OCI-LY1 (cell line): Measurements from ENCODE around the gene PRKCZ.
"Not testable (repeated sequence)": the region's sequence is repeated elsewhere in the genome, so short reads cannot be mapped to it uniquely, and the experiment has no call there.

Experiments used
- H2AFZ ChIP-seq: fragments of 200-600 bp; sonication (generic), shearing (Covaris generic); 2 replicates; pipeline ENCODE4 v1.6.0; 2014; ENCODE audit warnings: antibody characterized with exemption, mild to moderate bottlenecking, low read length
- H3F3A ChIP-seq: fragments of 200-600 bp; sonication (generic), shearing (Covaris generic); 2 replicates; pipeline ENCODE4 v1.6.0; 2014; ENCODE audit warnings: mild to moderate bottlenecking, antibody characterized with exemption, low read length, moderate library complexity; ENCODE audit not compliant: insufficient read depth
- H3K27ac ChIP-seq: fragments of 200-600 bp; sonication (generic); 2 replicates; pipeline ENCODE4 v1.5.1; 2014; ENCODE audit warnings: low read length, mixed run types, mild to moderate bottlenecking, low read depth; ENCODE audit not compliant: poor library complexity, severe bottlenecking
- H3K27me3 ChIP-seq: fragments of 200-600 bp; sonication (generic); 2 replicates; pipeline ENCODE4 v1.6.0; 2014; ENCODE audit warnings: antibody characterized with exemption, mild to moderate bottlenecking, low read length, moderate library complexity; ENCODE audit not compliant: insufficient read depth
- H3K36me3 ChIP-seq: fragments of 200-600 bp; sonication (generic); 2 replicates; pipeline ENCODE4 v1.6.1; 2014; ENCODE audit warnings: mild to moderate bottlenecking, antibody characterized with exemption, low read length, moderate library complexity, mixed read lengths; ENCODE audit not compliant: insufficient read depth
- H3K4me1 ChIP-seq: fragments of 200-600 bp; sonication (generic); 2 replicates; pipeline ENCODE4 v1.5.1; 2014; ENCODE audit warnings: mild to moderate bottlenecking, low read length, moderate library complexity; ENCODE audit not compliant: insufficient read depth, severe bottlenecking
- H3K4me2 ChIP-seq: fragments of 200-600 bp; sonication (generic), shearing (Covaris generic); 2 replicates; pipeline ENCODE4 v1.6.1; 2014; ENCODE audit warnings: low read length
- H3K4me3 ChIP-seq: fragments of 200-600 bp; sonication (generic); 2 replicates; pipeline ENCODE4 v1.5.1; 2014; ENCODE audit warnings: low read length, low read depth, mild to moderate bottlenecking, mixed read lengths; ENCODE audit not compliant: poor library complexity, severe bottlenecking
- H3K79me2 ChIP-seq: fragments of 200-600 bp; shearing (Covaris generic); 2 replicates; pipeline ENCODE4 v1.6.1; 2016; ENCODE audit warnings: mixed run types, low read length, mixed read lengths; ENCODE audit not compliant: insufficient read depth
- H3K9ac ChIP-seq: fragments of 200-600 bp; sonication (generic), shearing (Covaris generic); 2 replicates; pipeline ENCODE4 v1.6.1; 2014; ENCODE audit warnings: mild to moderate bottlenecking, low read length, mixed read lengths
- H3K9me2 ChIP-seq: fragments of 200-600 bp; sonication (generic), shearing (Covaris generic); 2 replicates; pipeline ENCODE4 v1.6.1; 2014; ENCODE audit warnings: low read depth, mild to moderate bottlenecking, low read length, mixed read lengths
- H3K9me3 ChIP-seq: fragments of 200-600 bp; shearing (Covaris generic); 2 replicates; pipeline ENCODE4 v1.6.1; 2014; ENCODE audit warnings: low read length, mixed read lengths
- H4K20me1 ChIP-seq: fragments of 200-600 bp; sonication (generic), shearing (Covaris generic); 2 replicates; pipeline ENCODE4 v1.6.0; 2016; ENCODE audit warnings: mild to moderate bottlenecking, low read length; ENCODE audit not compliant: insufficient read depth
- CTCF ChIP-seq: fragments of 200-600 bp; sonication (generic), shearing (Covaris generic); IDR thresholded peaks from 2 replicates; pipeline ENCODE4 v1.5.1; 2017; ENCODE audit warnings: mild to moderate bottlenecking, antibody characterized with exemption, low read length, moderate library complexity, mixed read lengths
- EZH2 ChIP-seq: fragments of 200-600 bp; sonication (generic), shearing (Covaris generic); IDR thresholded peaks from 2 replicates; pipeline ENCODE4 v1.8.0; 2017; ENCODE audit warnings: borderline replicate concordance, mixed run types, mild to moderate bottlenecking, antibody characterized with exemption, low read length, moderate library complexity, mixed read lengths

PRKCZ gene

GRCh38 chr1:2111674-2112035 is 61.4 kb downstream of the PRKCZ start:
- TF ChIP-seq CTCF (no peak), EZH2 (no peak)
- H3K27me3 ChIP-seq: peaks cover 8% of the 10 kb centered on the region
- H3K9me2 ChIP-seq: no peaks in the 10 kb centered on the region
- no peak overlapping the region for H2AFZ ChIP-seq
- no peaks in the 10 kb centered on the region for H3K79me2 ChIP-seq
- no peak overlapping the region for H3K4me2 ChIP-seq
- H3K4me3 ChIP-seq: no peak overlapping the region
- H3K4me1 ChIP-seq: no peaks in the 10 kb centered on the region
- H4K20me1 ChIP-seq: no peaks in the 10 kb centered on the region
- no peak overlapping the region for H3K9ac ChIP-seq
- no peaks in the 10 kb centered on the region for H3F3A ChIP-seq
- H3K27ac ChIP-seq: no peak overlapping the region
- H3K36me3 ChIP-seq: no peaks in the 10 kb centered on the region
- no peaks in the 10 kb centered on the region for H3K9me3 ChIP-seq

- Histone ChIP-seq H3K9ac (no peak overlapping the region), H4K20me1 (no peaks in the 10 kb centered on the region), H3K27me3 (peaks cover 8% of the 10 kb centered on the region), H3K4me2 (no peak overlapping the region), H3K79me2 (no peaks in the 10 kb centered on the region), H3K4me1 (no peaks in the 10 kb centered on the region), H3K9me2 (no peaks in the 10 kb centered on the region), H2AFZ (no peak overlapping the region), H3K27ac (no peak overlapping the region), H3F3A (no peaks in the 10 kb centered on the region), H3K36me3 (no peaks in the 10 kb centered on the region), H3K4me3 (no peak overlapping the region), H3K9me3 (no peaks in the 10 kb centered on the region)
- TF ChIP-seq CTCF: no peak
- TF ChIP-seq EZH2: no peak
Measured at GRCh38 chr1:2112280-2112701, 62.1 kb downstream of the PRKCZ start.

DNA sequence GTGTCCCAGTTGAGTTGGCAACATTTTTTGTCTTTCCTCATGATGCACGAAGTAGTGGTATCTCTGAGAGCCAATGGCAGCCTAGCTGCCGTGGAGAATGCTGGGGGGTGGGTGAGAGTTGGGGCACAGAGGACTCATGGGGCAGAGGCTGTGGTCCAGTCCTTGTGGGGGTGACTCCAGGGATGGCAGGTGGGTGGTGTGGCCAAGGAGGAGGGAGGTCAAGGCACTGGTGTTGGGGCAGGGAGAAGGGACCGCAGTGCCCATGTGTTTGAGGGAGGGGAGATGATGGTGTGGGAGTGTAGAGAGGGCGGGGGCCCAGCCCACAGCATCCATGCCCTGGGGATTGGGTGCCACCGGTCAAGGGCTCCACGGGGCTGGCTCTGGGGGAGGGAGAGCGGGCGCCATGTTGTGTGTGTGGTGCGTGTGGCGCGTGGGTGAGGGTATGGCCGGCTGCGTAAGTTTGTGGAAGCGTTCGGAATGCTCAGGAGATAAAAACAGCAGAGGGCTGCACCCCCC is 63.5 kb downstream of the PRKCZ start:
- Histone ChIP-seq H3K9me2 (no peaks in the 10 kb centered on the region), H2AFZ (no peak overlapping the region), H3K4me2 (no peak overlapping the region), H3K36me3 (no peaks in the 10 kb centered on the region), H3K9me3 (no peaks in the 10 kb centered on the region), H3F3A (no peaks in the 10 kb centered on the region), H3K4me3 (no peak overlapping the region), H3K4me1 (no peaks in the 10 kb centered on the region), H4K20me1 (no peaks in the 10 kb centered on the region), H3K27me3 (peaks cover 8% of the 10 kb centered on the region), H3K79me2 (no peaks in the 10 kb centered on the region), H3K27ac (no peak overlapping the region), H3K9ac (no peak overlapping the region)
- TF ChIP-seq CTCF: no peak
- no peak for TF ChIP-seq EZH2

- not testable (repeated sequence) for H3K9ac ChIP-seq
Measured at GRCh38 chr1:2114635-2115007, 64.4 kb downstream of the PRKCZ start.

More at GRCh38 chr1:2114635-2115007, 64.4 kb downstream of the PRKCZ start:
- not testable (repeated sequence) for H3K27me3 ChIP-seq, H3K4me3 ChIP-seq, H3K9me2 ChIP-seq, H3K9me3 ChIP-seq, H3K79me2 ChIP-seq, H3K27ac ChIP-seq, H4K20me1 ChIP-seq, H2AFZ ChIP-seq, H3K4me1 ChIP-seq, H3F3A ChIP-seq, H3K36me3 ChIP-seq, H3K4me2 ChIP-seq
